Hippocampal formation (tissue), 2 donors: Measurements from ENCODE around the gene COX6A2.
"Not testable (repeated sequence)": the region's sequence is repeated elsewhere in the genome, so short reads cannot be mapped to it uniquely, and the experiment has no call there.

Experiments
- DNase-seq, 2 donors: peaks; one replicate each; lab custom pipeline; 2025; lab: John Stamatoyannopoulos, UW

The COX6A2 gene

DNA sequence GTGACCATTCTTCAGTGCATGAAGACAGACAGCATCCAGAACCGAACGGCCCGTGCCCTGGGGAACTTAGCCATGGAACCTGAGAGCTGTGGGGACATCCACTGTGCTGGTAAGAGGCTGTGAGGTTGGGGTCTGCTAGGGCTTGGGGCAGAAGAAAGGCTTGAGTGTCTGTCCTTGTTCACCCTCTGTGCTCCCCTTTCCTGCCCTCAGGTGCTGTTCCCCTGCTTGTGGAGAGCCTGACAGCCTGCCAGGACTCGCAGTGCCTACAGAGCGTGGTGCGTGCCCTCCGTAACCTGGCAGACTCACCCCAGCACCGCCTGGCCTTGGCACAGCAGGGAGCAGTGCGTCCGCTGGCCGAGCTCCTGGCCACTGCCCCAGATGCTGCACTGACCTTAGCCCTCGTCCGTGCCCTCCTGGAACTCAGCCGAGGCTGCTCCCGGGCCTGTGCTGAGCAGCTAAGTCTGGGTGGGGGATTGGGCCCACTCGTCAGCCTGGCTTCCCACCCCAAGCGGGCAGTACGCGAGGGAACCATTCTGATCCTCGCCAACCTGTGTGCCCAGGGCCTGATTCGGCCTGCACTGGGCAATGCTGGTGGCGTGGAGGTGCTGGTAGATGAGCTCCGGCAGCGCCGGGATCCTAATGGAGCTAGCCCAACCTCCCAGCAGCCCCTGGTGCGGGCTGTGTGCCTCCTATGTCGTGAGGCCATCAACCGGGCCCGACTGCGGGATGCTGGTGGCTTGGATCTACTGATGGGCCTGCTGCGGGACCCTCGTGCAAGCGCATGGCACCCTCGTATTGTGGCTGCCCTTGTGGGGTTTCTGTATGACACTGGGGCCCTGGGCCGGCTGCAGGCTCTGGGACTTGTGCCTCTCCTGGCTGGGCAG is 34.0 kb upstream of the COX6A2 start:
- DNase-seq: no peak

DNA sequence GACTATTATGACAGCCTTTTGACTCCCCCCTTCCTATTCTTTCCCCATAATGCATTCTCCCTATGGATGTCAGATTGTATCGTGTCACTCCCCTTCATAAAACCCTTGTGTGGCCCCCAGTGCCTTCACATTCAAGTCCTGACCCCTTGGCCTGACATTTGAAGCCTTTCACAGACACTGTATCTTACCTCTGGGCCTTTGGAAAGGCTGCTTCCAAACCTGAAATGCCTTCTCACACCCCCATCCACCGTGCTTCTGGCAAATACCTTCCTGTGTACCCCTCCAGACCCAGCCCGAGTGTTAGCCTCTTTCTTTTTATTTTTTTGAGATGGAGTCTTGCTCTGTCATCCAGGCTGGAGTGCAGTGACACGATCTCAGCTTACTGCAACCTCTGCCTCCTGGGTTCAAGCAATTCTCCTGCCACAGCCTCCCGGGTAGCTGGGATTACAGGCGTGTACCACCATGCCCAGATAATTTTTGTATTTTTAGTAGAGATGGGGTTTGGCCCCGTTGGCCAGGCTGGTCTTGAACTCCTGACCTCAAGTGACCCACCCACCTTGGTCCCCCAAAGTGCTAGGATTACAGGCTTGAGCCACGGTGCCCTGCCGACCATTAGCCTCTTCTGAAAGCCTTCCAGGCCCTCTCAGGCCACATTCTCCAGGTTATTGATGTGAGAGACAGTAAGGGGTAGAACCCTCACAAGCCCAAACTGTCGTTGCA is 33.2 kb upstream of the COX6A2 start:
- no peak for DNase-seq

DNA sequence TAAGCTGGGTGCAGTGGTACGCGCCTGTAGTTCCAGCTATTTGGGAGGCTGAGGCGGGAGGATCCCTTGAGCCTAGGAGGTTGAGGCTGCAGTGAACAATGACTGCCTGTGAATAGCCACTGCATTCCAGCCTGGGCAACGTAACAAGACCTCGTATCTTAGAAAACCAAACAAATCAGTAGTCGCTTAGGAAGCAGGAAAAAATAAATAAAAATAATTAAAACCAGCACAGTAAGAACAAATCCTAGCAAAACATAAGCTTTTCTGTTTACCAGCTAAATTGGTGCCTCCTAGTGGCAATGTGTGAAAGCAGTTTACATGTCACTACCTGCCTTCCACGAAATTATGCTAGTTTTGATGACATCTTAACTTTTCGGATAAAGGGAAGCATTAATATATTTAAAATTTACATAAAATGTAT is 32.4 kb upstream of the COX6A2 start:
- peak in 1 of 2 donors; percentile 21 for DNase-seq

DNA sequence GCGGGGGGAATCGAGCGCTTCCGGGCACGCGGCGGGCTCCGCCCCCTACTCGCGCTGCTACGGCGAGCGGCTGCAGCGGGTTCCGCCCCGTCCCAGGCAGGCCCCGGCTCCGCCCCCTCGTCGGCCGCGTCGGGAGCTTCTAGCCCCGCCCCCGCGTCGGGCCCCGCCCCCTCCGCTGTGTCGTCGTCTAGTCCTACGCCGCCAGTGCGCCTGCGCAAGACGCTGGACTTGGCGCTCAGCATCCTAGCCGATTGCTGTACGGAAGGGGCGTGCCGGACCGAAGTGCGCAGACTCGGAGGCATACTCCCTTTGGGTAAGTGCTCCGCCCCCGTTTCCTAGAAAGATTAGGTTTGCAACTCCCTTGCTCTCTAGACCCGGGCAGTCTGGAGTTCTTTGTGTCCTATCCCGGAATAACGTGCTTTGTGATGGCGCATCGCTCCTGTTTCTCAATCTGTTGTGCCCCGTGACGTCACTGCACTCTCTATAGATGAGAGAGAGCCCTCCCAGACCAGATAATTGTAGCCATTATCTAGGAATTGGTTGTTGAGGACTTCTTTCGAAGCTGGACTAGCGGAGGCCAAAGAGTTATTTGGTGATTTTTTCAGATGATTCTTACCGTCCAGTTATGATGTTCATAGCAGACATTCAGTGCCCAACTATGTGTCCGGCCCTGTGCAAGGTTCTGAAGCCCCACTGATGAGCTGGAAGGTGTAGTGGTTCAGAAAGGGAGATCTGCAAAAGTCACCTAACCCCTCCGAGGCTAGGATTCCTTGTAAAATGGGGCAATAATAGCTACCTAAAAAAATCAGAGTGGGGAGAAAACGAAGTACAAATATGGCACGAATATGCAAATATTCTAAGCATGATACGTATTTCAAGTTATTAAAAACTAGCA is 31.8 kb upstream of the COX6A2 start:
- peak; percentile 98 to 99 for DNase-seq

DNA sequence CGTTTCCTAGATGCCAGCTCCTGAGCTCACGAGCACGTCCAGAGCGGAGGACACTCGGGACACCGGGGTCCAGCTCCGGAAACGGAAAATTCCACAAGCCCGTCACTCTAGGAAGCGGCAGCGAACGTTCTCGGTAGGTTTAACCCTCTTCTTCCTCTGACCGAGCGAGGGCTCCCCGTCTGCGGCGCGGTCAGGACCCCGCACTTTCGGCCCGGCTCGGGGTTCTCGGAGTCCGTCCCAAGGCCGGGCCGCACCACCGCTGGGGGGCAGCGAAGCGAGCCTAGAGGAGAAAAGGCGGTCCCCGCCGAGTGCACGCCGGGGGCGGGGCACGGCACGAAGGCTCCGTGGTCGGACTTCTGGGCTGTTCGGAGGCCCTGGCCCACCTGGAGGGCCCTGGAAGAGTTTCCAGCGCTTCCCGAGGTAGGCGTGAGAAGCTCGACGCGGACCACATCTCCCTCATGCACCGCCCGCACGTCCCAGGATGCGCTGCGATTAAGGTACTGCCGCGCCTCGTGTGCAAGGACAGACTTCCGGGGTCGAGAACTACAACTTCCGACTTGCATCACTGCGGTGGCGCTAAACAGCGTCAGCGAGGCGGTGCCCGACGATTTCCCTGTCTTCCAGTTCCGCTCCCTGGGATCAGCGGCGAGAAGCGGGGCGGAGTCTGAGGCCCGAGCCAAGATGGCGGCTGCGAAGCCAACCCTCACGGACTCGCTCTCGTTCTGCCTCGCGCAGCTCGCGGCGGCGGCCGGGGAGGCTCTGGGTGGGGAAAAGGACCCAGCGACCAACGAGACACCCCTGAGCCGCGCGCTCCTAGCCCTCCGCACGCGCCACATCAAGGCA is 30.9 kb upstream of the COX6A2 start, which contains the start of gene ARMC5:
Gene ARMC5 (plus strand): TSS at position 658 of the 843 bp plus-strand sequence. CDS start 24 bp downstream, at position 682.
- DNase-seq: peak; percentile 96 to 99

DNA sequence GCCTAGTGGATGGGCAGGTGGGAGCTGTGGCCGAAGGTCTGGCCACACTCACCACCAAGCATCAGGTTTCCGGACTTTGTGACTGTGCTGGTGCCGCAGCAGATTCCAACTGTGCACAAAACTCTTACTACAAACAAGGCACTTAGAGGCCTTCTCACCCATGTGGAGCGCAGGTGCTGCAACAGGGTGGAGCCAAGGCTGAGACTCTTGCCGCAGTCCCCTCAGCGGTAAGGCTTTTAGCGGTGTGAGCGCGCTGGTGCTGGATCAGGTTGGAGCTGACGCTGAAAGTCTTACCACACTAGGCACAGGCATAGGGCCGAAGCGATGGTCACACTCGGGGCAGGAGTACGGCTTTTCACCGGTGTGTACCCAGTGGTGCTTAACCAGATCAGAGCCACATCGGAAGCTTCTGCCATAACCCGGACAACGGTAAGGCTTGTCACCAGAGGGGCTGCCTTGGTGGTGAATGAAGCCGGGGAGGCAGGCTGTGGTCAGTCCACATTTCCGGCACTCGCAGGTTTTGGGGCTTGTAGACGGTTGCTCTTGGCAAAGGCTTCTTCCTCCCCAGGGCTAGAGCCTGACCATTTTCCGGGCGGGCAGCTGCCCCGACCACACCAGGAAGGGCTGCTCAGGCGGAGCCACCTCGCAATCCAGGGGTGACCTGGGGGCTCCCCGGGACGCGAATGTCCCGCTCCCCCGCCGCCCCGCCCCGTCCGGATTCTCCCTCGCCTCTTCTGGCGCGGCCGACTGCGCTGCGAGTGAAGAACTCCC is 30.1 kb upstream of the COX6A2 start:
- peak in 1 of 2 donors; percentile 1 for DNase-seq

DNA sequence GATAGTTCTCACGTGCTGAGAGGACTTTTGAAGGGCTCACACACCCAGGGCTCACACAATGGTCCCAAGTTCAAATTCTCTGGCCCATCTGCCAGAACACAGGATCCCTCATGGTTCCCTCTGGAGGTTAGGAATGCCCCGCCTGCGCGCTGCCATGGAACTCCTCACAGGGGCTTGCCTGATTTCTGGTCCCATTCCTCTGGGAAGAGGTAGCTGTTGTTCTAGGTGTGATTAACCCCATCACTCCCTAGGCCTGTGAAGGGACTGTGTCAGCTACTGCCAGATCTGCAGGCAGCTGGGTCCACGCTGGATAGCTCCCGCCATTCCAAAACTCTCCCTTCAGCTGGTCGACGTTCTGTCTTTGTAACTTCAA is 28.8 kb upstream of the COX6A2 start:
- no peak for DNase-seq

DNA sequence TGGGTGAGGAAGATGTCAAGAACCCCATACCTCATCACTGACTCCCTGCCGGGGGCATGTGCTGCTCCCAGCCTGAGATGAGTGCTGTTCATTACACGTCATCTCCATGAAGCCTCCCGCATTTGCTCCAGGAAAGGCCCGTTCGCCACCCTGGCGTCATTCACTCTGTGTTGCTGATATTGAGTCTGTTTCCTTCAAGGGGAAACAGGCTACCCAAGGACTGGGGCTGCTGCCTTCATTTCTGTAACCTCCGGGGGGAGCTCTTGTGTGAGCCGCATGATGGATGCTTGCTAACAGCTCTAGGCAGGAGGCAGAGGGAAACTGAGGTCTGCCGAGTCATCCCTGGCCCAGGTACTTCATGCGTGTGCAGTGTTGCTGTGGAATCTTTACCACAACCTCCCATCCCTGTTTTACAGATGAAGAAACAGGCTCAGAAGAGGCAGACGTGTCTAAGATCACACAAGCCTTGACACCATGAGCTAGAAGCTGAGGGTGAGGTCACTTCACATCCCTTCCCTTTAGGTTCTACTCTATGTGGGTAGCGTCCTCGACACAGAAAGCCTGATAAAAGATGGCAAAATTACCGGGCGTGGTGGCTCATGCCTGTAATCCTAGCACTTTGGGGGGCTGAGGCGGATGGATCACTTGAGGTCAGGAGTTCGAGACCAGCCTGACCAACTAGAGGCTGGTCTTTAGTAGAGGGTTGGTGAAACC is 27.6 kb upstream of the COX6A2 start:
- no peak for DNase-seq

DNA sequence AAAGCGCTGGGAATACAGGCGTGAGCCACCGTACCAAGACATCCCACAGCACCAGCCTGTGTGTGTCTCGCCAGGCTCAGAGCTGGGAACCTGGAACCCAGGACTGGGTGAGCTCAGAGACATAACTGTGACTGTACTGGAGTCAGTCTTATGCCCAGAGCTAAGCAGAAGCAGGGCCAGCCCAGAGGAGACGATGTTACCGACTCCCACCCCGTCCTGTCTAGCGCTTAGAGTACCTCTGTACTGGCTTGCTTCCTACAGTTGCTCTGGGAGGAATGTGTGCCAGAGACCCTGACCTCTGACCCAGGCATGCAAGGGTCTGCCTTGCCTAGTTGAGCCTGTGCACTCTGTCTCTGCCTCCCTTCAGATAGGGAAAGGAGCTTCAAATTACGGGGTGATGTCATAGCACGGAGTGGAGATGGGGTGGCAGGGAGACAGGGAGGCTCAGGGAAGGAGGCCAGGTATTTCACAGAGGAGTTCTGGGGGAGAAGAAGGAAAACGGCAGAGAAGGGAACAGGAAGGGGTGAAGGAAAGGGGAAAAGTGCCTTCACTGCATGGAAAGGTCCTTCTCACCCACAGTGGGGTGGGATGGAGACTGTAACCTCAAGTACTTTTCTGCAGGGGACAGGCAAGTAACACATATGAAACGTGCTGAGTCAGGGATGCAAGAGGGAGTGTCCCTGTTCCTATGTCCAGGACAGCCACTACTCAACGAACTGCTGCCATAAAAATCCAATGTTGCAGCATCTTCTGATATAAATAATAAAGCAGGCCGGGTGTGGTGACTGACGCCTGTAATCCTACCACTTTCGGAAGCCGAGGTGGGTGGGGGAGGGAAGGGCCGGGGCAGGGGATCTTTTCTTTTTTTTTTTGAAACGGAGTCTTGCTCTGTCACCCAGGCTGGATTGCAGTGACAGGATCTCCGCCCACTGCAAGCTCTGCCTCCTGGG is 25.4 kb upstream of the COX6A2 start:
- DNase-seq: no peak

DNA sequence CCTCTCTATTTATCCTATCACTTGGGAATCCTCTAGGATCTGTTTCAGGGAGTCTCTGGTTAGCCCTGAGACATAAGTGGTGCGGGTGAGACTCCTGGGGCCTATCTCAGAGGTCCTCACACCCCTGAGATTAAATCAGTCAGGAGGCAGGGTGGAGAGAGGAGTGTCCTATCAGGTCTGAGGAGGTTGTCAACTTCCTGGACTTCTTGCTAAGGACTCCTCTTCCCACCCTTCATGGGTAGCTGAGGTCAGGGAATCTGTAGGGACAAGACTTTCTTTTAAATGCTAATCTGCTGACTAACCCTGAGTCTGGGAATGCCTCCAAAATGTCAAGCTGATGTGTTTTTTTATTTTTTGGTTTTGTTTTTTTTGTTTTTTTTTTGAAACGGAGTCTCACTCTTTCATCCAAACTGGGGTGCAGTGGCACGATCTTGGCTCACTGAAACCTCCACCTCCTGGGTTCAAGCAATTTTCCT is 24.5 kb upstream of the COX6A2 start:
- no peak for DNase-seq

DNA sequence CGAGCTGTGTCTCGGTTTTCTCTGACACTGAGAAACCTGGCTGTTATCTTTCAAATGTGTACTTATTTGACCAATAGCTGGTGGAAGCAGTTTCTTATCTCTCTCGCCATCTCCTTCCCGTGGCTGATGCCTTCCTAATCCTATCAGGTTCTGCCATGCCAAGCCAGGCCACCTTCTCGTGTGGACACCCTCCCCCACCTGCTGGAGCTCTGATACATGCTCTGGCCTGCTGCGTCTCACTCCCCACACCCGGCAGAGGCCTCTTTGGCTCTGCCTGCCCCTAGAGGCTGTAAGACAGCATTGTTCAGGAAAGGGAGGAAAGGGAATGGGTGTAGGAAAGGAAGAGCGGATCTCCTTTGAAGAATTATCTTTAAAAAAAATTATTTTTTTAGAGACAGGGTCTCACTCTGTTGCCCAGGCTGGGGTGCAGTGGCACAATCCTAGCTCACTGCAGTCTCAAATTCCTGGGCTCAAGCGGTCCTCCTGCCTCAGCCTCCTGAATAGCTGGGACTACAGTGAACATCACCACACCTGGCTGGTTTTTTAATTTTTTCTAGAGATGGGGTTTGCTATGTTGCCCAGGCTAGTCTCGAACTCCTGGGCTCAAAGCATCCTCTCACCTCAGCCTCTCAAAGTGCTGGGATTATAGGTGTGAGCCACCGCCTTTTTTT is 23.7 kb upstream of the COX6A2 start:
- DNase-seq: peak in 1 of 2 donors; percentile 43

DNA sequence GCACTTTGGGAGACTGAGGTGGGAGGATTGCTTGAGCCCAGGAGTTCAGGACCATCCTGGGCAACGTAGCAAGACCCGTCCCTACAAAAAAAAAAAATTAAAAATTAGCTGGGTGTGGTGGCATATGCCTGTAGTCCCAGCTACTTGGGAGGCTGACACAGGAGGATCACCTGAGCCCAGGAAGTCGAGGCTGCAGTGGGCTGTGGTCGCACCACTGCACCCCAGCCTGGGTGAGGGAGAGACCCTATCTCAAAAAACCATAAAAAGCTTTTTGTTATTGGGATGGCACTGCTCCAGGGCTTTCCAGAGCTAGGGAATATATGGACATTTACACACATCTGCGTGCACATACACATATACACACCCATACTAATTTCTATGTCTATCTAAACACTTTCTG is 23.0 kb upstream of the COX6A2 start:
- DNase-seq: no peak

DNA sequence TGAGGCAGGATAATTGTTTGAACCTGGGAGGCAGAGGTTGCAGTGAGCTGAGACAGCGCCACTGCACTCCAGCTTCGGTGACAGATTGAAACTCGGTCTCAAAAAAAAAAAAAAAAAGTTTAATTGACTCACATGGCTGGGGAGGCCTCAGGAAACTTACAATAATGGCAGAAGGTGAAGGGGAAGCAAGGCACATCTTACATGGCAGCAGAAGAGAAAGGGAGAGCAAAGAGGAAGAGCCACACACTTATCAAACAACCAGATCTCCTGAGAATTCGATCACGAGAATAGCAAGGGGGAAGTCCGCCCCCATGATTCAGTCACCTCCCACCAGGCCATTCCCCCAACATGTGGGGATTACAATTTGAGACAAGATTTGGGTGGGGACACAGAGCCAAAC is 17.8 kb upstream of the COX6A2 start:
- not testable (repeated sequence) for DNase-seq

DNA sequence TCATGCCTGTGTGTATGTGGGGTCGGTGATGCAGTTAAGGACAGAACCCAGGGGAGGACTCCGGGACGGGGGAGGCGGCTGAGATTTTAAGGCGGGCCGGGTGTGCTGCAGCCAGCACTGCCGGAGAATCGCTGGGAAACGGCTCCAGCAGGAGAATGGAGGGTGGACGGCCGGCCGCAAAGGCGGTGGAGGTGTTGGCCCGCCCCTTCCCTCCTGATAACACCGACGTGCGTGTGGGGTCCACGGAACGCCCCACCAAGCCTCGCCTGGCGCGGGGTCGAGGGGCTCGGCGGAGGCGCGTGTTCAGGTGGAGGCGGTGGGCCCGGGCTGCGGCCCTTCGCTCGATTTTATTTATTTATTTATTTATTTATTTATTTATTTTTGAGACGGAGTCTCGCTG is 13.8 kb upstream of the COX6A2 start:
- DNase-seq: no peak

DNA sequence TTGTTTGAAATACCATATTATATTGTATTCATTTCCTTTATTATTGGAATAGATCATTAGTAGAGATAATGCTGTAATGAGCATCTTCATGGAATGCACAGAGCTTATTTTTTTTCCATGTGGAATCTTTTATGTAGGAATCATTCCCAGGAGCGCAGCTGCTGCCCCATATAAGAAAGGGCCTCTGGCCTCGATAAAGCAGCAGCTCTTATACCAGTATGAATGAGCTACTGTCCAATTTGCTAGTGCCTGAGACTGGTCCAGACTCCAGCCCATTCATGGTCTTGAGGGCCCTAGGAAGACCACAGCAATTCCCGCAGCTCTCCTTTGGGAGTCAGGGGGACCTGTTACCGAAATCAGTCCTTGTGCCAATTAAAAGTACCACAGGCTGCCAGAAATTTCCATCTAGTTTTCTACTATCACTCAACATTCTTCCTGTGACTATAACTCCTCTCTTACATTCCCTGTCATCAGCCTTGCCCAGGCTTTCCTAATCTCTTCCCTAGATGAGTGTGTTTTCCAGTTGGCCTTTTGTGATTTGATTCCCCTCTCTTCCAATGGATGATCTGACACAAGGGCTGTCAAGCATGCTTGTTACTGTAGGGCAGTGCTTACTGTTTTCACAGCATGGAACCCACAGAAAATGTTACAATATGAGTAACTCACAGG is 12.5 kb upstream of the COX6A2 start:
- no peak for DNase-seq

DNA sequence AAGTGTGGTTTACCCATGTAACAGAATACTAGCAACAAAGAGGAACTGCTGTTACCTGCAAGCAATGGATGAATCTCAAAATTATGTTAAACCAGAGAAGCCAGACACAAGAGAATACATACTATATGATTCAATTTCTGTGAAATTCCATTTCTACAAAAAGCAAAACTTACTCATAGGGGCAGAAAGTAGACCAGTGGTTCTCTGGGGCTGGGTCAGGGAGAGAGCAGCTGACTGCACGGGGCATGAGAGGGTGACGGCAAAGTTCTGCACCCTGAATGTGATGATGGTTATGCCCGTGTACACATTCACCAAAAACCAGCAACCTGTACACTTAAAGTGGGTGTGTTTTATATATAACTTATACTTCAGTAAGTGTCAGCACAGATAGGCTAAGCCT is 11.4 kb upstream of the COX6A2 start:
- DNase-seq: no peak

DNA sequence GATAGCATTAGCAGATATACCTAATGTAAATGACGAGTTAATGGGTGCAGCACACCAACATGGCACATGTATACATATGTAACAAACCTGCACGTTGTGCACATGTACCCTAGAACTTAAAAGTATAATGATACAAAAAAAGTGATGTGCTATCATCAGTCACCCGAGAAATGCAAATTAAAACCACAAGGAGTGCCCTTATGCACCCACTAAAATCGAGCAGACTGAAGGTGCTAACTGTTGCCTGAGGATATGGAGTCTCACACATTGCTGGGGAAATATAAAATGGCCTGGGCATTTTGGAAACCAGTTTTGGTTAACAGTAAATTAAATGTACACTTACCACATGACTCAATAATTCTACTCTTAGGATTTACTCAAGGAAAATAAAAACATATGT is 10.9 kb upstream of the COX6A2 start:
- not testable (repeated sequence) for DNase-seq
